Osteocyte (in vitro differentiated cells): ENCODE results near the gene RNF175. TPM values are rescaled to one million over a fixed set of nuclear protein-coding genes. Genes with fewer than 3 reads are reported as not detected.

Experiments
- DNase-seq: peaks from one replicate; pipeline ENCODE4 v3.0.0; 2021; ENCODE audit warnings: mixed read lengths; ENCODE audit not compliant: unreplicated experiment; ENCODE audit errors: extremely low spot score
- H3K27ac Mint-ChIP-seq: one replicate; pipeline ENCODE4 v1.8.0; 2021; ENCODE audit warnings: mild to moderate bottlenecking, mixed read lengths; ENCODE audit not compliant: unreplicated experiment
- H3K27me3 Mint-ChIP-seq: one replicate; pipeline ENCODE4 v1.8.0; 2021; ENCODE audit warnings: mixed read lengths; ENCODE audit not compliant: unreplicated experiment
- H3K36me3 Mint-ChIP-seq: one replicate; pipeline ENCODE4 v1.8.0; 2021; ENCODE audit warnings: mixed read lengths; ENCODE audit not compliant: unreplicated experiment
- H3K4me1 Mint-ChIP-seq: one replicate; pipeline ENCODE4 v1.8.0; 2021; ENCODE audit warnings: mixed read lengths; ENCODE audit not compliant: unreplicated experiment
- H3K4me3 Mint-ChIP-seq: one replicate; pipeline ENCODE4 v1.8.0; 2021; ENCODE audit warnings: mild to moderate bottlenecking, moderate library complexity, mixed read lengths; ENCODE audit not compliant: unreplicated experiment
- H3K9me3 Mint-ChIP-seq: one replicate; pipeline ENCODE4 v1.8.0; 2021; ENCODE audit warnings: mixed read lengths; ENCODE audit not compliant: unreplicated experiment
- CTCF ChIP-seq: fragments of 200-600 bp; sonication (generic); IDR thresholded peaks from 2 replicates; pipeline ENCODE4 v1.5.0; 2021; ENCODE audit warnings: antibody characterized with exemption, mild to moderate bottlenecking, moderate library complexity
- total RNA-seq: library from RNA; stranded (reverse); gene quantifications from 2 replicates; pipeline ENCODE4 v1.2.1, GENCODE V29; 2021

RNF175 gene
- total RNA-seq, 1 donor from 2014 or later = 0.32 TPM

GRCh38 chr4:153728151-153728550 lies 31.7 kb downstream of the RNF175 start:
- Mint-ChIP-seq H3K9me3 (no peaks in the 10 kb centered on the region), H3K4me1 (peaks cover 19% of the 10 kb centered on the region), H3K27ac (no peak overlapping the region), H3K4me3 (no peak overlapping the region), H3K36me3 (no peaks in the 10 kb centered on the region), H3K27me3 (peaks cover 8% of the 10 kb centered on the region)
- TF ChIP-seq CTCF = no peak
- no peak for DNase-seq

- Mint-ChIP-seq H3K4me3 (no peak overlapping the region), H3K4me1 (peaks cover 1% of the 10 kb centered on the region)
Observed at GRCh38 chr4:153725831-153726154, 34.0 kb downstream of the RNF175 start.

GRCh38 chr4:153725136-153725830 lies 34.5 kb downstream of the RNF175 start:
- Mint-ChIP-seq H3K9me3 (no peaks in the 10 kb centered on the region), H3K27me3 (peaks cover 15% of the 10 kb centered on the region), H3K27ac (no peak overlapping the region), H3K4me3 (no peak overlapping the region), H3K36me3 (no peaks in the 10 kb centered on the region), H3K4me1 (no peaks in the 10 kb centered on the region)
- TF ChIP-seq CTCF = no peak
- no peak for DNase-seq

More at GRCh38 chr4:153725831-153726154, 34.0 kb downstream of the RNF175 start:
- Mint-ChIP-seq H3K9me3 (no peaks in the 10 kb centered on the region), H3K36me3 (no peaks in the 10 kb centered on the region), H3K27ac (no peak overlapping the region), H3K27me3 (peaks cover 15% of the 10 kb centered on the region)
- DNase-seq = no peak
- no peak for TF ChIP-seq CTCF

GRCh38 chr4:153724606-153725005 lies 35.2 kb downstream of the RNF175 start:
- Mint-ChIP-seq H3K27ac (no peak overlapping the region), H3K36me3 (no peaks in the 10 kb centered on the region), H3K4me3 (no peak overlapping the region), H3K9me3 (no peaks in the 10 kb centered on the region), H3K4me1 (peaks cover 2% of the 10 kb centered on the region), H3K27me3 (peaks cover 15% of the 10 kb centered on the region)
- no peak for DNase-seq
- no peak for TF ChIP-seq CTCF

GRCh38 chr4:153722036-153722435 lies 37.8 kb downstream of the RNF175 start:
- H3K9me3 Mint-ChIP-seq = peaks cover 3% of the 10 kb centered on the region
- H3K4me1 Mint-ChIP-seq = peaks cover 2% of the 10 kb centered on the region
- DNase-seq = no peak
- H3K36me3 Mint-ChIP-seq = no peaks in the 10 kb centered on the region
- no peak for TF ChIP-seq CTCF
- H3K27ac Mint-ChIP-seq = no peak overlapping the region
- H3K4me3 Mint-ChIP-seq = no peak overlapping the region
- peaks cover 11% of the 10 kb centered on the region for H3K27me3 Mint-ChIP-seq
